HG02610 (cell line): ENCODE measurements around the gene NPHS2.

ENCODE experiments used
- ATAC-seq: cut with Tn5 transposase; IDR thresholded peaks from one replicate; pipeline ENCODE4 v1.9.1; 2021; ENCODE audit warnings: mild to moderate bottlenecking, moderate library complexity; ENCODE audit not compliant: unreplicated experiment

Gene NPHS2

DNA sequence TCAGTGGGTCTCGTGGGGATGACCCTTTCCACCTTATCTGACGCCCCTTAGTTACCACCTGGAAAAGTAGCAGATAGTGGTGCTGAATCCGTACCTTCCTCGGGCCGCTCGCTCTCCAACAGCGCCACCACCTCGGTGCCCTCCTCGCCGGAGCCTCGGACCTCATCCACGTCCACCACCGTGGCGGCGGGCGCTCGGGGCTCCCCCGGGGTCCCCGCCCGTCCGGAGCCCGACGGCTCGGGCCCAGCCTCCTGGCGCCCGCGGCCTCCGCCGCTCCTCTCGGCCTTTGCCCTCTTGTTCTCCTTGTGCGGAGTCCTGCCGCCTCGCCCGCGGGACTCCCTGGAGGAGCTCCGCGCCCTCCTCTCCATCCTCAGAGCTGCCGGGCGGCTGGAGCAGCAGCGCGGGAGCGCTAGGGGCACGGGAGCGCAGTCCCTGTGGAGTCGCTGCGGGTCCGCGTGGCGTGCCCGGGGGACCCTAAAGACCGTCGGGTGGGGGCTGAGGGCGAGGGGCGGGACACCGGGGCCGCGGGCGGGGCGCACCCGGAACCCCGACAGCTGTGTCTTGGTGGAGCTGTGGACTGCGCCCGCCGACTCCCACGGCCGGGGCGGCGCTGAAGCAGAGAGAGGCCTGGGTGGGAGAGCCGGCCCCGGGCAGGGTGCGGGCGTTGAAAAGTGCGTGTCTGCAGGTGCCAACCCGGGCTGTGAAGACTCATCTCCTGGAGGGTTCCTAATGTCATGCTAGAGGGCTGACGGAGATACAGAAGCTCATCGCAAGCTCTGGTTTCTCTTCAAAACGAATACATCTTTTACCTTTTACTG, at the start of gene NPHS2:
NPHS2 (minus strand) TSS at position 452 of the 818 bp plus-strand sequence; CDS start at position 368, 84 bp downstream.
- ATAC-seq = no peak

DNA sequence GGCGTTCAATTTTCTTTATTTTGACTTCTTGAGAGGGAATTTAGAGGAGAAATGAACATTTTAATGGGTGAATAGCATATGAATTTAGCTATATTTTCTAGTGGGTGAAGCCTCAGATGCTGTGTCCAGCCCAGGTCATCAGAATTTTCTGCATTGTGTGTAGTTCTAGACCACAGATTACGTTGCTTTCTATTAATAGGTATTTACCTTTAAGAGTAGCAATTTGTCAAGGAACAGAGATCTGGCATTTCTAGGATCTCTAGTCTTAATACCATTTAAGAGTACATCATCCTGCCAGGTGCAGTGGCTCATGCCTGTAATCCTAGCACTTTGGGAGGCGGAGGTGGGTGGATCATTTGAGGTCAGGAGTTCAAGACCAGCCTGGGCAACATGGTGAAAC, 36.6 kb upstream of the NPHS2 start:
- no peak for ATAC-seq

DNA sequence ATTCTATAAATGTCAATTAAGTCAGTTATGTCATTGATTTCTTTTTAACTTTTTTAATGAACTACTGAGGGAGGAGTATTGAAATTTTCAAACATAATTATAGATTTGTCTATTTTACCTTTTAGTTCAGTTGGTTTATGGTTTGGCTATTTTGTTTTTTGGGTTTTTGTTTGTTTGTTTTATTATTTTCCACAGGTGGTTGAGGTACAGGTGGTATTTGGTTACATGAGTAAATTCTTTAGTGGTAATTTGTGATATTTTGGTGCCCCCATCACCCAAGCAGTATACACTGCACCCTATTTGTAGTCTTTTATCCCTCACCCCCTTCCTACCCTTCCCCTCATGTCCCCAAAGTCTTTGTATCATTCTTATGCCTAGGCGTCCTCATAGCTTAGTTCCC, 25.3 kb upstream of the NPHS2 start:
- no peak for ATAC-seq

DNA sequence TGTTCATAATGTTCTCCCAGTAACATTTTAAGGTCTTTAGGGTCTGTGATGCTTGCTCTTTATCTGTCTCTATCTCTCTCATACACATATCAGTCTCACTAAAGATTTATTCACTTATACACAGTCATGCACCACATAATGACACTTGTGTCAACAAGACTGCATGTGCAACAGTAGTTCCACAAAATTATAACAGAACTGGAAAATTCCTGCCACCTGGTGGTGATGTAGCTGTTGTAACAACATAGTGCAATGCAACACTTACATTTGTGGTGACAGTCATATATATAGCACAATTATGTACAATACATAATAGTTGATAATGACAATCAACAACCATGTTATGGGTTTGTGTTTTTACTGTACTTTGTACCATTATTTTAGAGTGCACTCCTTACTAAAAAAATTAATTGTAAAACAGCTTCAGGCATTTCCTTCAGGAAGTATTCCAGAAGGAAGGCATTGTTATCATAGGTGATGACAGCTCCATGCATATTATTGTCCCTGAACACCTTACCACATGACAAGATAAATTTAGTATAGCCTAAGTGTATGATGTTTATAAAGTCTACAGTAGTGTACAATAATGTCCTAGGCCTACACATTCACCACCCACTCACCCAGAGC, 24.0 kb upstream of the NPHS2 start:
- ATAC-seq = no peak

DNA sequence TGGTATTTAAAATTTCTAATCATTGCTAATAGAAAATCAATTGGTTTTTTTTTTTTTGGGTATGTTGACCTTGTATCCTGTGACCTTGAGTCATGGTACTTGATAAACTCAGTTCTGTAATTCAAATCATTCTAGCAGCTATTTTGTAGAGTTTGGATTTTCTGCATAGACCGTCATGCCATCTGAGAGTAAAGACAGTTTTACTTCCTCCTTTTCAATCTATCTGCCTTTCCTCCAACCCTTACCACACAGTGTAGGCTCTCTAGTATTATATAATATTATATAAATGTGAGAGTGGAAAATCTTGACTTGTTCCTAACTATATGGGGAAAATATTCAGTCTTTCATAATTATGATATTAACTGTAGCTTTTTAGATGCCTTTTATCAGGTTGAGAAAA, 22.9 kb upstream of the NPHS2 start:
- no peak for ATAC-seq

DNA sequence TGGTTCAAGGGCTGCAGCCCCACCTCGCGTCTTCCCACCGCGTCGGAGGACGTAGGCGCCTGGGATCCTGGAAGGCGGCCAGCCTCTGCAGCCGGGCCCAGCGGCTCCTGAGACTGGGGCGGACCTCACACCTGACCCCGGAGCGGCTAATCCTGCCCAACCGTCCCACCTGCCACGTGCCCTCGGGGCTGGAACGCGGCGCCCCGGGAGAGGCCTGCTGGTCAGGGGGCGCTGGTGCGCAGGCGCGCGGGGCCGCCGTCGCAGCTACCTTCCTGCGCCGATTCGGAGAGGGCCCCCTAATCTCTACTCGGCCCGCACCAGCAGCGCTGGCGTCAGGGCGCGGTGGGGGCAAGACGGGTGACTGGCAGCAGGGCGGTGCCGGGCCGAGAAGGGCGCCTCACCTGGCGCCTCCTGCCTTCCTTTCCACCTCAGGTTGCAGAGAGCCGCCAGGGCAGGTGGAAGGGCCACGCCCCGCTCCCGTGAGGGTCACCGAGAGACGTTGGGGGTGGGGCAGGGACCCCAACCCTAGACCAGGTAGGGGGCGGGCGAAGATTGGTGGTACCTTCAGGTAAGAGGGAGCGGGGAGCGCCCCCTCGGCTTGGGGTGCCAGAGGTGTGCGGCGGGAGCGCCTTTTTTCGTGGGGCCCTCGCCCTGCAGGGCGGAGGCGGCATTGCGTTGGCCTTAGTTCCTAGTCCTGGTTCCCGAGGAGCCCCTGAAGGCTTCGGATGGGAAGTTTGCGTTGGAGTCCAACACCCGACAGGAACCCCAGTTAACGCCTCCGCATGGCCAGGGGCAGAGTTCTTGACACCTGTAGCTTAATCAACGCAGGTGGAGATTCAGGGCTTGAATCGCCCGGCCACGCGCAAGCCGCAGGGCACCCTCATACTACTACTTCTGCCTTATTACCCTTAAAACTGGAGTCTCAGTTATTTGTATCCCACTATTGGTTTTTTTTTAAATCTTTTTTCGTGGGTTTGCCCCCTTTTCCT, 16.1 kb upstream of the NPHS2 start, which contains the start of gene TDRD5:
TDRD5 (plus strand) TSS at position 241 of the 989 bp plus-strand sequence. CDS start 784 bp downstream, outside the sequence.
- ATAC-seq = no peak

DNA sequence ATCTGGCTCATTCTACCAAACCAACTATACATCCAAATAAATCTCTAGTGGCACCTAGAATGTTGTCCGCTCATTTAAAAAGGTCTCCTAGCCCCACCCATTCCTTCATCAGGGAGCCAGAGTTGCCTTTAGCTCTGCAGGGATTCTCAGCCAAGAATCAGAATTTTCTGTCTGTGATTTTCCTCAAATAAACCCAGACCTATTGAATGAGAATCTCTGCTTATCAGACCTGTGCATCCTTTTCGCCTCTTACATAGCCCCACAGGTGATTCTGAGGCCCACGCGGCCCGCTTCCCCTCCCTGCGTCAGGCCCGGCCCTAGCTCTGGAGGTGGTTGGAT, 15.5 kb upstream of the NPHS2 start:
- ATAC-seq = no peak

DNA sequence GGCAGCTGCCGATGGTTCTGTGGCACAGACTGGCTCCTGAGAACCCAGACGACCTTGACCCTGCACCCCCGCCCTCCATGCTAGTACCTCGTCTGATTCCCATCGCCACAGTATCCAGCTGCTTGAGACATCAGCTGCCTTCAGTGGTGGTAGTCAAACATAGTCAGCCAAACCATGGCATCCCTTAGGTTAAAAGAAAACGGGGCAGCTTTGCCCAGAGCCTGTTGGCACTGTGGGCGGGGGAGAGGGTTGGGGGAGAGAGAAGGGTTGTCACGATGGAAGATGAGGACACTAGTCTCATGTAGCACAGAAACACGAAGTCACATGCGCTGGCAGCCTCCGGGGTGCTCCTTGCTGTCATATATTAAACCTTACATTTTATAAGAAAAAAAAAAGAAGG, 14.9 kb upstream of the NPHS2 start:
- ATAC-seq = no peak

DNA sequence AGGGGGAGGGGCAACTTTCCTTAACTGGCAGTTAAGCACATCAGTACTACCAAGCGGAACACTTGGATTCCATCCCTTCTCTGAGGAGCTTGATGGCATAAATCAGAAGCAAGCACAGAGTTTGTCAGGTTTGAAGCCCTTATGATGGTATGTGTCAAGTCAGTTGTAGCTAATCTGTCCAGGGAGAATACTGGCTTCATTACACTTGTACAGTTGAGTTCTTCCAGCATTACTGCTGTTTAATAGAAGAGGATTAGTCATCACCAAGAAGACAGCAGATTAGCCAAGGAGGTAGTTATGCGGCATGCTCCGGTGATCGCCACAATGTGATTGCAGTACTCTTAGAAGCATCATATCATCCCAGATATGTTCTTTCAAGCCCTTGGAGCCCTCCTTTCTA, 13.8 kb upstream of the NPHS2 start:
- ATAC-seq = no peak

DNA sequence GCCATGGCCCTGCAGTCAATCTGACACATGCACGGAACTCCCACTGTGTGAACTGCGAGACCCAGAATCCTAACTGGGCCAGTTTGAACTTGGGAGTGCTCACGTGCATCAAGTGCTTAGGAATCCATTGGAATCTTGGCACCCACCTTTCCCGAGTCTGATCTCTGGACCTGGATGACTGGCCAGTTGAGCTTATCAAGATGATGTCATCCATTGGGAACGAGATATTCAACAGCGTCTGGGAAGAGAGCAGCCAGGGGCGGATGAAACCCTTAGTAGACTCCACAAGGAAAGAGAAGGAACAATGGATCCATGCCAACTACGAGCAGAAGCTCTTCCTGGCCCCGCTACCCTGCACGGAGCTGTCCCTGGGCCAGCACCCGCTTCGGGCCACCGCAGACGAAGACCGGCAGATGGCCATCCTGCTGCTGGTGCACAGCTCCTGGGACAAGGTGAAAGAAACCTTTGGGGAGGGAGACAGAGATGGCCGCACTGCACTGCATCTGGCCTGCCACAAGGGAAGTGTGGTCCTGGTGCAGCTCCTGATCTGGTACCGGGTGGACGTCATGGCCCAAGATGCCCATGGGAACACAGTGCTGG, 12.8 kb upstream of the NPHS2 start:
- no peak for ATAC-seq

DNA sequence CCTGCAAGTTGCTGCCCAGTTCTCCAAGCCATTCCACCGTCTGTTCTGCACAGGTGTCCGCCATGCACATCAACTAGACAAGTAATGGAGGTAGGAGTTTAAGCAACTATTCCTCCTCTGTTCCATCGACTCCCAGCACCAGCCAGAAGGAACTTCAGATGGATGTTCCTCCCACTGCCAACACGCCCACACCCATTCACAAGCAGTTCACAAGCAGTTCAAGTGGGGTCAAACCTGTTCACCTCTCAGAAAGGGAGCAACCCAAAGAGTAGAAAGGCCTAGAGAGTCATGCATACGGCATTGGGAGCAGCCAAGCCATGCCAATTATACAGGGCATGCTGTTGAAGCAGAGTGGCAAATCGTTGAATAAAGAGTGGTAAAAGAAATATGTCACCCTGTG, 11.6 kb upstream of the NPHS2 start:
- ATAC-seq = no peak

DNA sequence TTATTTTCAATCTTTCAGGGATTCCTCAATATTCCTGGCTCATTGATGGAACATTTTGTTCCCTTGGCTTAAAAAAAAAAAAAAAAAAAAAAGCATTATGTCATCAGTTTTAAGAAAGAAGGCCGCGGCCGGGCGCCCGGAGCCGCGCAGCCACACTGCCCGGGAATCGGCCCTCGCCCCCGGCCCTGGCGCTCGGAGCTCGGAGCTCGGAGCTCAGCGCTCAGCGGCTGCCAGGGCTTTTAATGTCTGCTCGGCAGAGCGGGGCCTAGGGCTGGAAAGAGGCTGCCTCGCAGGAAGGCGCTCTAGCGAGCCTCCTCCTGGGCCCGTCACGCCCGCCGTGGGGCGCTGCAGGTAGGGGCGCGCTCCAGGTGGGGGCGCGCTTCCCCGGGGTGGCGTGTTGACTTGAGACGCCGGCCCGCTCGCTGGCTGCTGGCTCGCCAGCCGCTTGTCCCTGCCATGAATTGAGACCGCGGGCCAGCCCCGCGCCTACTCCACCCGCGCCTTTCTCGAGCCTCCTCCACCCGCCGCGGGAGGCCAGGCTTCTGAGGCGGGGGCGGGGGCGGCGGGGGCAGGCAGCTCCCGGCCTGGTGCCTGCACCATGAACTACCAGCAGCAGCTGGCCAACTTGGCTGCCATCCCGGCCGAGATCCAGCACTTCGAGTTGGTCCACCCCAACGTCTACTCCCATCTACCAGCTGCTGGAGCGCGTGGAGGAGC, 10.5 kb upstream of the NPHS2 start:
- ATAC-seq = no peak

DNA sequence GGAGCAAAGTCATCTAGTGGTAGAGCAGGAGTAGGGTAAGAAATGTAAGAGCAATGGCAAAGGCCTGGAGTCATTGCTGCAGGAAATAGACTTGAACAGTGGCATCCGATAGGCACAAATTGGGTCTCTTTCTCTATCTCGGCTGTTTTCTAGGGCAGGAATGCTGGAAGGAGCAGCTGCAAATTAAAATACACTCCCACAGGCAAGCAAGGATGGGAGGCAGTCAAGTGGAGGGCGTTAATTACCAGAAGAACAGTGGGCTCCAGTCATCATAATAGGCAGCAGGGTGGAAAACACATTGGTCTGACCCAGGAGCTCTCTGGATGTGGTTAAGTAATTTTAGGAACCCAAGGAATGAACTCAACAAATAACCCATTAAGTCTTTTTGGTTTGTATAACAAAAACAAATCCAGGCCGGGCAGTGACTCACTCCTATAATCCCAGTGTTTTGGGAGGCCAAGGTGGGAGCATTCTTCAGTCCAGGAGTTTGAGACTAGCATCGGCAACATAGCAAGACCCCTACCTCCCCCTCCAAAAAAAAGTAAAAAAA, 8.1 kb upstream of the NPHS2 start:
- no peak for ATAC-seq

DNA sequence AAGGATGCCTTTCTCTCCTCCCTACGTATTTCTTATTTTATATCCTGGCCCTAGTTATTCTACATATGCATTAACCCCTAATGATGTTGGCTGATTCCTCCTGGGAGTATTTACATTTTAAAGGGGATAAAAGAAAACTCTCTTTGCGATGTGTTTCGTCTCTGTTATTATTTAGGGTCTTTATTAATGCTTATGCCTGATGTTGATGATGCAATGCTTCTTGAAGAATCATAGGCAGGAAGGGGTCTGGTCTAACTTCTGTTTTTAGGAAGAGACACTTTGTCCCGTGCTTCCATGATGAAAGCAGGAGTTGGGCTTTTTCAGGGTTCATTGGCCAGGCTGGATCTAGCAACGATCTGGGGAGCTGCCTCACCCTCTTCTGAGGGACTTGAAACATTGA, 761 bp upstream of the NPHS2 start:
- no peak for ATAC-seq

DNA sequence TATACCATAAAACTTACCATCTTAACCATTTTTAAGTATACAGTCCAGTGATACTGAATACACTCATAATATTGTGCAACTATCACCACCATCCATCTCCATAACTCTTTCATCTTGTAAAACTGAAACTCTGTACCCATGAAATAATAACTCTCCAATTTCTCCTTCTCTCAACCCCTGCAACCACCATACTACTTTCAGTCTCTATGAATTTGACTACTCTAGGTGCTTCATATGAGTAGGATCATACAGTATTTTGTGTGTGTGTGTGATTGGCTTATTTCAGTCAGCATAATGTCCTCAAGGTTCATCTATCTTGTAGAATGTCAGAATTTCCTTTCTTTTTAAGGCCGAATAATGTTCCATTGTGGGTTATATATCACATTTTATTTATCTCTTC, 17.7 kb downstream of the NPHS2 start:
- ATAC-seq = no peak

DNA sequence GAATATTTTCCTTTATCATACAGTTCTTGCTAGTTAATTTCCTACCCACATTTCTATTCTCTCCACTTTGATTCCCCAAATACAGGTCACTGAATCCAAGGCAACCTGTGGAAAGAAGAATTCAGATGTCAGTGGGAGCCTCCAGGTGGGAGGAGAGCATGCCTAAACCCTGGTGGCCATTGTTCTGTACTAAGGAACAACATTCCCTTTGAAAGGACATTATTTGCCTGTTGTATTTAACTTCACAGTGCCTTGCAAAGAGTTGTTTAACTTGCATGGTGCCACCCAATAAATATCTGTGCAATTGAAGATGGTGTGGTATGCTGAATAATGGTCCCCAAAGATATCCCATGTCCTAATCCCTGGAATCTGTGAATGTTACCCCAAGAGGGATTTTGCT, 21.3 kb downstream of the NPHS2 start:
- no peak for ATAC-seq

DNA sequence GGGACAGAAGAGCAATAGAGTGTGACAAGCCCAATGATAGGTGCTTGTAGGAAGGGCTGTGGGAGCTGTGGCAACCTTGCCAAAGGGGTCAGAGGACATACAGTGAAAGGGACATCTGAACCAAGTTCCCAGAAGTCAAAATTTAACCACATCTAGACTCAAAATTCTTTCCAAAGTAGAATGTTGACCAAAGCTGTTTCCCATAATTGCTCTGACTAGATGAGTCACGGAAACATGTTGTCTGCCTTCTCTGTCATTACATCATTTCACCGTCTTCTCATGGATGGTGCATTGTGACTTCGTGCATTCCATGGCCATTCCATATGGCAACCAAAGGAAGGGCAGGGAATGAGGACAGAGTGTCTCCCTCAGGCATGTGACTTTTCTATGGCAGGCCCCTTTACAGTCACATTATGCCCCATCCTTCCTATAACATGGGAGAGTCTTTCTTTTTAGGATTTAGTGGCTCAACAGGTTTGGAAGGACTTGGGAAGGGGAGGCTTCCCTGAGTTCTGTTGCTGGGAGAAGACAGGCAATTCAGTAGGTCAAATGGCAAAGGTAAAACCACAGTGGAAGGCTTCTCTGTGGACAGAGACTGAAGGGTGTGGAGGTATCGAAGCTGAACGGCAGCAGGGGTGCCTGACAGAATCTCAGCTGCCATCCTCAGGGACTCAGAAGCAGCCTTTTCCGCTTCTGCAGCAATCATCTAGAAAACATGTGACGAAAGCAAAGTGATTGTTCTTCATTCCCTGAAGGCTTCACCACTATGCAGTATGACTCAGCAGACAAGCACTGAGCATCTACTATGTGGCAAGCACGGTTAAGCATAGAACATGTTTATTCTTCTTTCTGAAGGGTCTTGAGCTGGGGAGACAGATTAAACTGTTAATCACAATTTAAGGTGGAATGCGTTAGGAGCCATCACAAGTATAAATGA, 24.7 kb downstream of the NPHS2 start:
- ATAC-seq = peak; percentile 75

DNA sequence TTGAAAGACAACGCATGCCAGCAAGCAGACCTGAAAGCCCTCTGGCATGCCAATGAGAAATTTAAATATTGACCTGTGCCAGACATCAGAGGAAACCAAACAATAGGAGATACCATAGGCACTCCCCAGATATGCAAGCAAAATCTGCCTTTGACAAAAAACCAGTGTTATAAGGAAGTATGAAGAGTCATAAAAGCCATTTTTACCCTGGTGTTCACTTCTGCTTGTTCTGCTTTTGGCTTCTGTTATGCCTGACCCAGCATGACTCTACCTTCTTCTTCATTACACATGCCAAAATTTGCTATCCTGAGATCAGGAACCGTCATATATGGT, 26.4 kb downstream of the NPHS2 start:
- ATAC-seq = no peak
